HG02571 (cell line): ENCODE results near the gene FLII.
"Not testable (repeated sequence)": the region's sequence is repeated elsewhere in the genome, so short reads cannot be mapped to it uniquely, and the experiment has no call there.

Experiments
- ATAC-seq: cut with Tn5 transposase; IDR thresholded peaks from one replicate; pipeline ENCODE4 v1.9.1; 2021; ENCODE audit warnings: mild to moderate bottlenecking, moderate library complexity; ENCODE audit not compliant: unreplicated experiment

FLII gene

DNA sequence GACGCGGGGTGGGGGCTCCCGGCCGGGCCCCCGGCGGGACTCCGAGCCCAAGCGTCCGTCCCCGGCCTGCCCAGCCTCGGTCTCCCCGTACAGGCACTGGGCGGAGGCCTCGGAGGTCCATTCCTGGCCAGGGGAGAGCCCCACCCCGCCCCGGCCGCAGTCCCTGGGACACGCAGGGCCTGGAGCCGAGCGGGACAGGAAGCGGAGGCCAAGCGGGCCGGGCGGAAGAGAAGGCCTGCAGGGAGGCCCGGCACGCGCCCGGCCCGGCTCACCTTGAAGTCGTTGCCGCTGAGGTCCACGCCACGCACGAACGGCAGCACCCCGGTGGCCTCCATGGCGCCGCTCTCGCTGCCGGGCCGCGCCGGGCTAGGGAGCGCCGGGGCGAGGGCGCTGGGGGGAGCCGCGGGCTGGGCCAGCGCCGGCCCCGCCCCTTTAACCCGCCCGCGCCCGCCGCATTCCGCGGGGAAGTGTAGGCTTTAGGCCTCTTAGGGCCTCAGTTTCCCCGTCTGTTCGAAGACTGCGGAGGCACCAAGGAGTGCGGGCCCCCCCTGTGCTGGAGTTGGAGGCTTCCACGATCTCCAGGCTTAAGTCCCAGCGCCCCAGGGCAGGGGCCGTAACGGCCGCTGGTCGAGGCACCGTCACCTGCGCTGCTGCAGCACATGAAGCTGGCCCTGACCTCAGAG is at the start of gene FLII:
Gene FLII, minus strand, starts transcription at position 383 of the 683 bp plus-strand sequence. Its CDS starts 48 bp downstream, at position 335.
- no peak for ATAC-seq

DNA sequence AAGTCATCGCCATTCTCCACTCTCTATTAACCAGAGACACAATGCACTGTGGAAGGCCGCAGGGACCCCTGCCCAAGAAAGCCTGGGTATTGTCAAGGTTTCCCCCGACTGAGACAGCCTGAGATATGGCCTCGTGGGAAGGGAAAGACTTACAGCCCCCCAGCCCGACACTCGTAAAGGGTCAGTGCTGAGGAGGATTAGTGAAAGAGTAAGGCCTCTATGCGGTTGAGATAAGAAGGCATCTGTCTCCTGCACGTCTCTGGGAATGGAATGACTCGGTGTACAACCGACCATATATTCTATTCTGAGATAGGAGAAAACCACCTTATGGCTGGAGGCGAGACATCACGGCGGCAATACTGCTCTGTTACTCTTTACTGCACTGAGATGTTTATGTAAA is 44.7 kb upstream of the FLII start:
- ATAC-seq = not testable (repeated sequence)

DNA sequence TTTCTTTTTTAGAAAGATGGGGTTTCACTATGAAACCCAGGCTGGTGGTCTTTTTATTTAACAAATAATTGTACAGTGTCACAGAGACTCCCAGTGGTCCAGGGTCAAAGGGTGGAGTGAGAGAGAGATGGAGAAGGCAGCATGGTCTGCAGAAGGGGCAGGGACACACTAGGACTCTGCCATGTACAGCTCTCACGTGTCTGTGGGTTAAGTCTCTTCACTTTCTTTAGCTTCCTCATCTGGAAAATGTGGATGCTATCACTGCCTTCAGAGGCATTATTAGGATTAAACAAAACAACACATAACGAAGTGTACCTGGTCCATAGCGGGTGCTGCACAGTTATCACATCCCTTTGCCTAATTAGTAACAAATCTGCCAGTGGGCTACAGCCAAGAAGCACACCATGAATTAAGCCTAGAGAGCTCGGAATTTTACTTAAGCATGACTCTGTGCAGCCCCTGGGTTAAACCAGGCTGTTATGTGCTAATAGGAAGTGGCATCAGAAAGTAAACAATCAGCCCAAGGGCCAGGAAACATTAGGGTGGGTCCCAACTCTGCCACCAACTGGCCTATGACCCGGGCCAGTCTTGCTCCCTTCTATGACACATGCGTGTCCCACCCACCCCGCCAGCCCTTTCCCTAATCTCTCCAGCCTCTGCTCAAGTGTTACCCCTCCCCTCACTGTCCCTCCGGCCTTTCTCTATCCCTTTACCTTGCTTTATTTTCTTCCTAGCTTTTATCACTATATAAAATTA is 42.4 kb upstream of the FLII start:
- no peak for ATAC-seq

DNA sequence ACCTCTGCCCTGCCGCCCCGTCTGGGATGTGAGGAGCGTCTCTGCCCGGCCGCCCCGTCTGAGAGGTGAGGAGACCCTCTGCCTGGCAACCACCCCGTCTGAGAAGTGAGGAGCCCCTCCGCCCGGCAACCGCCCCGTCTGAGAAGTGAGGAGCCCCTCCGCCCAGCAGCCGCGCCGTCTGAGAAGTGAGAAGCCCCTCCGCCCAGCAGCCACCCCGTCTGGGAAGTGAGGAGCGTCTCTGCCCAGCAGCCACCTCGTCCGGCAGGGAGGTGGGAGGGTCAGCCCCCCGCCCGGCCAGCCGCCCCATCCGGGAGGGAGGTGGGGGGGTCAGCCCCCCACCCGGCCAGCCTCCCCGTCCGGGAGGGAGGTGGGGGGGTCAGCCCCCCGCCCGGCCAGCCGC is 39.5 kb upstream of the FLII start:
- not testable (repeated sequence) for ATAC-seq

DNA sequence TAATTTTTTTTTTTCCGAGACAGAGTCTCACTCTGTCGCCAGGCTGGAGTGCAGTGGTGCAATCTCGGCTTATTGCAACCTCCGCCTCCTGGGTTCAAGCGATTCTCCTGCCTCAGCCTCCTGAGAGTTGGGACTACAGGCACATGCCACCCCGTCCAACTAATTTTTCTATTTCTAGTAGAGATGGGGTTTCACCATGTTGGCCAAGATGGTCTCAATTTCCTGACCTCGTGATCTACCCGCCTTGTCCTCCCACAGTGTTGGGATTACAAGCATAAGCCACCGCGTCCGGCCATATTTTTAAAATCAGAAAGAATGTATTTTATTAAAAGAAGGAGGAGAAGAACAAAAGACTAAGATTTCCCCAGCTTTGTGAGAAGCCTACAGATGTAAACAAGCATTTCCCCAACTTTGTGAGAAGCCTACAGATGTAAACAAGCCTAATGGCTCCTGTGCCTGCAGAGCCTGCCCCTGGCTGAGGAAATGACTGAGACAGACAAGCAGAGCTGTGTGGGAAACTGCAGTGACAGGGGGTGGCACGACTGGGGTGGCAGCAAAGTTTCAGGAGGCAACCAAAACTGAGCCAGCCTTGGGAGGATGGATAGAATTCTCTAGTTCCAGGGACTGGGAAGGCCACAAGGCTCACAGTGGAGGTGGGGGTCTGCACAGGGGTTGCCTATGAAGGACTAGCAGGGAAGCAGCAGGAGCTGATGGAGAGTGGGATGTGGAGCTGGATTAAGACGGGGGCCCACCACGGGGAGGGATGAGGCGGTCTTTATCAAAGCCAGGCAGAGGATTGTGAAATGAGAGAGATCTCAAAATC is 33.4 kb upstream of the FLII start:
- ATAC-seq = no peak

DNA sequence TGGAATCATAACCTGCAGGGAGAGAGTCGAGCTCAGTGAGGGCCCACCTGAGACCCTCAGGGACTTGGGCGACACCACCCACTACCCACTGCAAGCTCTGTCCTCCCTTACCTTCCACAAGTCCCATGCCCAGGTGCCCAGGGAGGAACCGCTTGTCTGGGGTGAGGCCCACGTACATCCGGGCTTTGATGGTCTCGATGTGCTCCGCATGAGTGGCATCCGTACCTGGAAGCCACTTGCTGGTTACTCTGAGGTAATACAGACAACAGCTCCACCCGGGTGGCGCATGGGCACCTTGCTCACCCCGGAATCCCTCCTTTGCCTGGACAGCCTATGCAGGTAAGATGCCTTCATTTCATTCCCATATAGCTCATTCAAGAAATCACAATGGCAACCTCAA is 26.8 kb upstream of the FLII start:
- ATAC-seq = no peak

DNA sequence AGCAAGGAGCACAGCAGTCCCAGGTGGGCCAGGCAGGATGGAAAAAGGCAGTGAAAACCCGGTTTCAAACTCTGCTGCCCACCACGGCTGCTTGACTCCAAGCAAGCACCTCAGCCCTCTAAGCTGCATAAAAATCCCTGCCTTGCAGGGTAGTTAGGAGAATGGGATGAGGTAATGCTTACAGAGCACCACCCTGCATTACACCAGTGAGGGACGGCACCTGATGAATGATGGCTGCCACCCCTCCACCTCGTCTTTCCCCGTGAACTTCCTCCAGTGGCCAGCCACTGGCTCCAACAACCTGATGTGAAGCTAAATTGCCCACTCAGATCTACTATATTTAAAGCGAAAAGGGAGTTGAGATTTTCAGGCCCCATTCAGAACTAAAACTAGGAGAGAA is 23.2 kb upstream of the FLII start:
- no peak for ATAC-seq

DNA sequence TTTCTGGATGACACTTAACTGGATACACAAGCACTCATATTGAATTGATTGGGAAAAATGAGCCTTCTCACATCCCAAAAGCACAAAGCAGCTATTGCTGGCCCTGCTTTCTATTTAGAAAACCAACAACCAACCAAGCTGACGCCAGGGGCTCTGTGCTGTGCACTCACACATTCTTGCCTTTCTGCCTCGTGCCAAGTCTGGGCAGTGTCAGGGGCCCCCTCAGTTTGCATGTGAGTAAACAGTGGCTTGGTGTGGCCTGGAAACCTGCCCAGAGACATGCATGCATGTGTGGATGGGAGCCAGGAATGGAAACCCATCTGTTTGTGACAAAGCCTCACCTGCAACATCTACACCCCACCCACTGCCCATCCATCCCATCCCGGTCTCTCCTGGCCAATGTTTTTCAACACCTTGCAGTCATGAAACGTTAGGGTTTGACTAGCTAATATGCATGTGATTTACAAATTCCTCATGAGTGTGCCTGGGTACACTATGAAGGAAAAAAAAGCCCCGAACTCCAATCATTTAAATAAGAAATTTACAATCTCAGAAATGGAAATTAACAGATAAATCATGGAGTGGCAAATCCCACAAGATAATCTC is 22.3 kb upstream of the FLII start:
- no peak for ATAC-seq

DNA sequence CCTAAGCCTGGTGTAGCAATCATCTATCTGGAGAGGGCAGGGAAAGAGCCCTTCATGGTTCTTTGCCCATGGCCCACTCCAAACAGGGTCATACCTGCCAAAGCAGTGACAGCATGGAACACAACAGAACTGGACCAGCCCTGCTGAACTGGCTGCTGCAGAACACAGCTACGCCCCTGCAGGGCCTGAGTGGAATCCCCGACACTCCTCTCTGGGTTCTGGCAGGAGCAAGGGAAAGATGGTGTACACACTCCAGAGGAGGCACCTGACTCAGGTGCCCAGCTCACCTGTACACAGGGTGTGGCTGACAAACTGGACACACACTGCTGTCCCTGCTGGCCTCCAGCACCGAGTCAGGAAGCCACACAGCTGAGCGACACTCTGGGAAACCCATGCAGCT is 21.7 kb upstream of the FLII start:
- ATAC-seq = no peak

DNA sequence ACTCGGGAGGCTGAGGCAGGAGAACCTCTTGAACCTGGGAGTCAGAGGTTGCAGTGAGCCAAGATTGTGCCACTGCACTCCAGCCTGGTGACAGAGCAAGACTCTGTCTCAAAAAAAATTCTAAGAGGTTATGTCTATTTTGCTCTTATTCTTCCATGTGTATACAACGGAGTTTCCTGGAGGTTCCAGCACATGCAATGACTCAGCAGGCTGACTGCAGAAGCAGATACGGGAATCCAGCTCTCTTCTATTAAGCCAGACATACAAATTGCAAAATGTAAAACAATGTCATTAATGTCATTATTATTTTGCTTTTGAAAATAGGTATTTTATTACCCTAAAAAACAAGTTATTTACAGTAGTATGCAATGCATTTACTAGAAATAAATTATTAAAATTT is 20.3 kb upstream of the FLII start:
- ATAC-seq = no peak

DNA sequence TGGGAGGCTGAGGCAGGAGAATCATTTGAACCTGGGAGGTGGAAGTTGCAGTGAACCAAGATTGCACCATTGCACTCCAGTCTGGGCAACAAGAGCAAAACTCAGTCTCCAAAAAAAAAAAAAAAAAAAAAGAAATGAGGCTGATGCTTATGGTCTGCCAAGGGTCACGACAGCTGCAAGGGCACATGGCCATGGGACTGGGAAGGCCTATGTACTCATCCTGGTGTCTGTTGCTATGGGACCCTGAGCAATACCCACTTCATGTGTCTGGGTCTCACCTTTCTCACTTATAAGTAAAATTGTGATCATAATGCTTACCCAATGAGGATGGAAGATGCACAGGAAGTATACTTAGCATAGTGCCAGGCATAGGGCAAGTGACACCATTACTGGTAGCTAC is 18.5 kb upstream of the FLII start:
- ATAC-seq = no peak

DNA sequence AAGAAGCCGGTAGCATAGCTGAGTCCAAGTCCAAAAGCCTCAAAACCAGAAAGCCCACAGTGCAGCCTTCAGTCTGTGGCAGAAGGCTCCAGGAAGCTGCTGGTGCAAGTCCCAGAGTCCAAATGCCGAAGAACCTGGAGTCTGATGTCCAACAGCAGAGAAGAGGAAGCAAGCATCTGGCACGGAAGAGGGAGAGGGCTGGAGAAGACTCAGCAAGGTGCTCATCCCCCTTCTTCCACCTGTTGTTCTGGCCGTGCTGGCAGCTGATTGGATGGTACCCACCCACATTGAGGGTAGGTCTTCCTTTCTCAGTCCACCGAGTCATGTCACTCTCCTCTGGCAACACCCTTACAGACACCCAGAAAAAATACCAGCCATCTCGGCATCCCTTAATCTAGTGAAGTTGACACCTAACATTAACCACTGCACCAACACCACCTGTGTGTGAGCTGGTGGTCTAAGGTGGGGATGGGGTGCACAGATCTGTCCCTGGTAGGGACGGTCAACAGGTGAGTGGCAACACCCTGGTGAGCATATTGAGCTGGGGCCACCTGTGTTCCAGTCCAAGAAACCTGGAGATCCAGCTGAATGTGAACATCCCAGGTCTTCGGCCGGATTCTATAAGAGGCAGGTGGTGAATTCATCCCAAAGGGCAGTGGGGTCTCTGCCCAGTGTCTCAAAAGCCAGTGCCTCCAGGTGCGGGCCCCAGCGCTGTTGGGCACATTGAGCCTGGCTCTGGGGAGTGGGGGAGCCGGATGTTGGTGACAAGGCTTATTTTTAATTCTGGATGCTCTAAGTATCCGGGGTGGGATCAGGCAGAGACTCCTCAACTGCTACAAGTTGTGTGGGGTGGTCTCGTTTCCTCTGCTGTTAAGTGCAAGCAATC is 11.8 kb upstream of the FLII start:
- ATAC-seq = no peak

DNA sequence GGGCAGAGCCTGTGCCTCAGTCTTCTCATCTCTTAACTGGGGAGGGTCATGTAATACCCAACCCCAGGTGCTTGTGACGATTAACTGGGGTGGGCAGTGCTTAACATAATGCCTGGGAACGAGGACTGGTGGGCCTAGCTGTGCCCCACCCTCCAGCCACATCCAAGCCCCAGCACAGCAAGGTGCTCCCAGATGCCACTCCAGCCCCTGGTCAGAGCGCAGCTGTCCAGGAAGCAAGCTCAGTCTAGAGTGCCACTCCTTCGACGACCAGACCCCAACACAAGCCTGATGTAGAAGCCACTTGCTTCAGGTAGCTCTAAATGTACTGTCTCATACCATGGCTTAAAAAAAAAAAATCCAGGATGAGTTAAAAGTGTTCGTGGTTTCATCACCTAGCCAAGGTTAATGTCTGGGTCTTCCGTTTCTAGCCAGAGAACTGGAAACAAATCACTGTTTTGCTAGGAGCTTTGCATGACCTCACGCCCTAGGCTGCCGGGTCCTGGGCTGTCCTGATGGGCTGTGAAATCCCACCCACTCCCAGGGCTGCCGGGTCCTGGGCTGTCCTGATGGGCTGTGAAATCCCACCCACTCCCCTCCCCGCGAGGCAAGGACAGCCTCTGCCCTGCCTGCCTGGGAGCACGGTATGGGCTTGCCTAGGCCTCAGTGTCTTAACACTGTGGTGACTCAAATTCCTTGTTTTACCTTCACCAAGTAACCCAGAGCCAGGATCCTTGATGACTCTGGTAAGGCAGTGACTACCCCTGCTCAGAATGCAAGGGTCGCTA is 9.6 kb upstream of the FLII start:
- no peak for ATAC-seq

DNA sequence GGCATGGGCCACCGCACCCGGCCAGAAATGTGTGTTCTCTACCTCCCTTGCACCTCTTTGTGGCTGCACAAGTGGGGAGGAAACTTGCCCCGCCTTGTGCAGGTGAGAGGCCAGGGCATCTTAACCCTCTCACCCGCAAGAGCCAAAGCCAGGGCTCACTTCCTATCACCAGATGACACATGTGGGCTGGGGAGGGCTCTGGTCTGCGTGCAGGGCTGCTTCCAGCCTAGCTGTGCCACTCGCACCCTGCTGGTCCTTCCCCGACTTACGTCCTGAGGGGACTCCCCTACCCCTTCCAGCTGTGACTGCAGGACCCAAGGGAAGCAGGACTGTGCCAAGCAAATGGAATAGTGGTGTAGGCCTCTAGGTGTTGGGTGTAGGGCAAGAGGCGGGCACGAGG is 8.8 kb upstream of the FLII start:
- ATAC-seq = no peak

DNA sequence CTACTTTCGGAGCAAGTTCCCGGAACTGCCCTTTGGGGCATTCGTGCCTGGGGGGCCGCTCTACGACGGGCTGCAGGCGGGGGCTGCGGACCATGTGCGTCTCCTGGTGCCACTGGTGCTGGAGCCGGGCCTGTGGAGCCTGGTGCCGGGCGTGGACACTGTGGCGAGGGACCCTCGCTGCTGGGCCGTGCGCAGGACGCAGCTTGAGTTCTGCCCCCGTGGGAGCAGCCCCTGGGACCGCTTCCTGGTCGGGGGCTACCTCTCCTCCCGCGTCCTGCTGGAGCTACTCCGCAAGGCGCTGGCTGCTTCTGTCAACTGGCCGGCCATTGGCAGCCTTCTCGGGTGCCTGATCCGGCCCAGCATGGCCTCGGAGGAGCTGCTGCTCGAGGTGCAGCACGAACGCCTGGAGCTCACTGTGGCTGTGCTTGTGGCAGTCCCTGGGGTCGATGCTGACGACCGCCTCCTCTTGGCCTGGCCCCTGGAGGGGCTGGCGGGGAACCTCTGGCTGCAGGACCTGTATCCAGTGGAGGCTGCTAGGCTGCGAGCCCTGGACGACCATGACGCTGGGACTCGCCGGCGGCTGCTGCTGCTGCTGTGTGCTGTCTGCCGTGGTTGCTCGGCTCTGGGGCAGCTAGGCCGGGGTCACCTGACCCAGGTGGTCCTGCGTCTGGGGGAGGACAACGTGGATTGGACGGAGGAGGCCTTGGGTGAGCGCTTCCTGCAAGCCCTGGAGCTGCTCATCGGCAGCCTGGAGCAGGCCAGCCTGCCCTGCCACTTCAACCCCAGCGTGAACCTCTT is 5.5 kb upstream of the FLII start:
- no peak for ATAC-seq

DNA sequence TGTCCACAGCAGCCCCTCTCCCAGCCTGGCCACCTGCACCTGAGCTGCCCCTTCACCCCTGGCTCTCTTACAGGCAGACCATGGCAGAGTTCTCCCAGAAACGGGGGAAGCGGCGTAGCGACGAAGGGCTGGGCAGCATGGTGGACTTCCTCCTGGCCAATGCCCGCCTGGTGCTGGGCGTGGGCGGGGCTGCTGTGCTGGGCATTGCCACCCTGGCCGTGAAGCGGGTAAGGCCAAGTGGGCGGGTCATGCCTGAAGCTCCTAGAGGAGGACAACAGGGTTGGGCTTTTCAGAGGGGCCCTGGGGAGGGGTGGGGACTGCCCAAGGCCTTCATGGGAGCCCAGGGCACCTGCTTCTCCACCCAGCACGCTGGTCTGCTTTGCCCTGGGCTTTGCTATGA is 4.1 kb upstream of the FLII start:
- no peak for ATAC-seq

DNA sequence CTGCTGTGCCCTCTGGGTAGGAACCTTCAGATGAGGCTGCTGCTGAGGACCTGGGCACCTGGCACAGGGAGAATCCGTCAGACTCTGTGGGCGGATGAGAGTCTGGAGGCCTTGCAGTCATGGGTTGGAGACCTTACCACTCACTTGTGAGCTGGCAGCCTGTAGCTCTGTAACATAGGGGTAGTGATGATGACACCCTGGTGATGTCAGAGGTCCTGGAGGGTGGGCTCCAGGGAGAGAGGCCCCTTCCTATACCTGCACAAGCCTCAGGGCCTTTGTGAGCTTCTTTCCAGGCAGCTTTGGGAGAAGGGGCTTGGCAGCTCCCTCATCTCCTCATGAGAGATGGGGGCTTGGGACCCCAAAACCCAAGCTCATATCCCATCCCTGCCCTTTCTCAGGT is 3.6 kb upstream of the FLII start:
- no peak for ATAC-seq

DNA sequence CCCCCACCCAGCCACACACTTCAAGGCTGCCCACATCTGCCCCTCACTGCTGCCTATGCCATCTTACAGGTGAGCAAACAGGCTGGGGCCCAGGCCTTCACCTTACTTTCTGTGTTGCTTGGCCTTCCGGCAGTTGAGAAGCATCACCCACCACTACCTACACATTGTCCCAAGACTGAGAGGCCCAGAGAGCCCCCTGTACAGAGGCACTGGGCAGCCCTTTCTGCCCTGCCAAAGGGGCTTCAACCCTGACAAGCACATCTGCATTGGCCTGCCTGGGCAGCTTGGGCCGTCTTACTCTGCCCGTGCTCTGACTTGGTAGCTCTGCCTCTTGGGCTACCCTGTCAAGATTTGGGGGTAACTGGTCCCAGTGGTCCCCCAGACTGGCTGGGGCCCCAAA is 3.1 kb upstream of the FLII start:
- ATAC-seq = no peak

DNA sequence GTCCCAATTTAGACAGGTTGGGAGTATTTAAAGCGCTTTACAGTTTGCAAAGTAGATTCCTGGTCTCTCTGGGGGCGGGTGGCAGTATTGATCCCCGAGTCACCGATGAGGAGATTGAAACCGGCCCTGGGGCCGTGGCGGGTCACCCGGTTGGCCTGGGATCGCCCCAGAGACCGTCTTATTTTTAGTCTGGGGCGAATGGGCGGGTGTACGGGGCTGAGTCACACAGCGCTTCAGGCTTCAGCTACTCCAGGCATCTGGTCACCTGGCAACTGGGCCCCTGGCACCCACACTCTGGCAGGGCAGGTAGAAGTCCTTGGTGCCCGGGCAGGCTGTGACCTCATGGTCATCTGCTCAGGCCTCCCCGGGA is 2.6 kb upstream of the FLII start:
- no peak for ATAC-seq
